KMS-11 (cell line): ENCODE results near the gene RCAN2.

Experiments used
- H2AFZ ChIP-seq: fragments of 200-600 bp; sonication (generic); 2 replicates; pipeline ENCODE4 v1.6.1; 2016; ENCODE audit warnings: antibody characterized with exemption, mixed run types, low read depth
- H3K27ac ChIP-seq: fragments of 200-600 bp; sonication (generic); 2 replicates; pipeline ENCODE4 v1.6.1; 2016; ENCODE audit warnings: mild to moderate bottlenecking, mixed run types
- H3K27me3 ChIP-seq: fragments of 200-600 bp; sonication (generic); 2 replicates; pipeline ENCODE4 v1.6.1; 2017; ENCODE audit warnings: mild to moderate bottlenecking, low read depth, mixed run types, moderate library complexity; ENCODE audit not compliant: insufficient read depth
- H3K36me3 ChIP-seq: fragments of 200-600 bp; sonication (generic); 2 replicates; pipeline ENCODE4 v1.6.1; 2017; ENCODE audit warnings: mild to moderate bottlenecking, mixed run types; ENCODE audit not compliant: insufficient read depth
- H3K4me1 ChIP-seq: fragments of 200-600 bp; sonication (generic); 2 replicates; pipeline ENCODE4 v1.6.1; 2016; ENCODE audit warnings: mild to moderate bottlenecking, low read depth, mixed run types; ENCODE audit not compliant: poor library complexity, severe bottlenecking
- H3K4me2 ChIP-seq: fragments of 200-600 bp; sonication (generic); 2 replicates; pipeline ENCODE4 v1.7.0; 2016; ENCODE audit warnings: mild to moderate bottlenecking, mixed run types
- H3K4me3 ChIP-seq: fragments of 200-600 bp; sonication (generic); IDR thresholded peaks from 2 replicates; pipeline ENCODE4 v1.6.1; 2017; ENCODE audit warnings: low read depth, low read length, mixed read lengths; ENCODE audit not compliant: insufficient read depth
- H3K79me2 ChIP-seq: fragments of 200-600 bp; sonication (generic); 2 replicates; pipeline ENCODE4 v1.6.1; 2016; ENCODE audit warnings: low read depth, mixed run types; ENCODE audit not compliant: insufficient read depth
- H3K9ac ChIP-seq: fragments of 200-600 bp; sonication (generic); 2 replicates; pipeline ENCODE4 v1.6.1; 2016; ENCODE audit warnings: mild to moderate bottlenecking, mixed run types
- H4K20me1 ChIP-seq: fragments of 200-600 bp; sonication (generic); 2 replicates; pipeline ENCODE4 v1.6.1; 2016; ENCODE audit warnings: mild to moderate bottlenecking, mixed run types; ENCODE audit not compliant: insufficient read depth
- TF ChIP-seq, protein P1 (sequence below): fragments of 200-600 bp; sonication (generic); conservative IDR thresholded peaks from 2 replicates; pipeline ENCODE4 v1.6.1; 2017; ENCODE audit warnings: low read depth, mild to moderate bottlenecking, antibody characterized with exemption, low read length, moderate library complexity, mixed read lengths

RCAN2 gene

GRCh38 chr6:46491628-46492547 is 639 bp upstream of the RCAN2 start:
- TF ChIP-seq, protein P1, sequence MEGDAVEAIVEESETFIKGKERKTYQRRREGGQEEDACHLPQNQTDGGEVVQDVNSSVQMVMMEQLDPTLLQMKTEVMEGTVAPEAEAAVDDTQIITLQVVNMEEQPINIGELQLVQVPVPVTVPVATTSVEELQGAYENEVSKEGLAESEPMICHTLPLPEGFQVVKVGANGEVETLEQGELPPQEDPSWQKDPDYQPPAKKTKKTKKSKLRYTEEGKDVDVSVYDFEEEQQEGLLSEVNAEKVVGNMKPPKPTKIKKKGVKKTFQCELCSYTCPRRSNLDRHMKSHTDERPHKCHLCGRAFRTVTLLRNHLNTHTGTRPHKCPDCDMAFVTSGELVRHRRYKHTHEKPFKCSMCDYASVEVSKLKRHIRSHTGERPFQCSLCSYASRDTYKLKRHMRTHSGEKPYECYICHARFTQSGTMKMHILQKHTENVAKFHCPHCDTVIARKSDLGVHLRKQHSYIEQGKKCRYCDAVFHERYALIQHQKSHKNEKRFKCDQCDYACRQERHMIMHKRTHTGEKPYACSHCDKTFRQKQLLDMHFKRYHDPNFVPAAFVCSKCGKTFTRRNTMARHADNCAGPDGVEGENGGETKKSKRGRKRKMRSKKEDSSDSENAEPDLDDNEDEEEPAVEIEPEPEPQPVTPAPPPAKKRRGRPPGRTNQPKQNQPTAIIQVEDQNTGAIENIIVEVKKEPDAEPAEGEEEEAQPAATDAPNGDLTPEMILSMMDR, result peak; percentile 38; the same call in 1 of the 2 replicates
- Histone ChIP-seq H3K4me2 (peak overlapping the region; percentile 31; the same call in 1 of the 2 replicates), H4K20me1 (no peaks in the 10 kb centered on the region), H3K4me1 (peaks cover 9% of the 10 kb centered on the region), H3K36me3 (no peaks in the 10 kb centered on the region), H3K4me3 (no peak overlapping the region), H3K27me3 (no peaks in the 10 kb centered on the region; the same call in 1 of the 2 replicates), H2AFZ (peak overlapping the region; percentile 77), H3K9ac (no peak overlapping the region), H3K79me2 (no peaks in the 10 kb centered on the region), H3K27ac (no peak overlapping the region)

DNA sequence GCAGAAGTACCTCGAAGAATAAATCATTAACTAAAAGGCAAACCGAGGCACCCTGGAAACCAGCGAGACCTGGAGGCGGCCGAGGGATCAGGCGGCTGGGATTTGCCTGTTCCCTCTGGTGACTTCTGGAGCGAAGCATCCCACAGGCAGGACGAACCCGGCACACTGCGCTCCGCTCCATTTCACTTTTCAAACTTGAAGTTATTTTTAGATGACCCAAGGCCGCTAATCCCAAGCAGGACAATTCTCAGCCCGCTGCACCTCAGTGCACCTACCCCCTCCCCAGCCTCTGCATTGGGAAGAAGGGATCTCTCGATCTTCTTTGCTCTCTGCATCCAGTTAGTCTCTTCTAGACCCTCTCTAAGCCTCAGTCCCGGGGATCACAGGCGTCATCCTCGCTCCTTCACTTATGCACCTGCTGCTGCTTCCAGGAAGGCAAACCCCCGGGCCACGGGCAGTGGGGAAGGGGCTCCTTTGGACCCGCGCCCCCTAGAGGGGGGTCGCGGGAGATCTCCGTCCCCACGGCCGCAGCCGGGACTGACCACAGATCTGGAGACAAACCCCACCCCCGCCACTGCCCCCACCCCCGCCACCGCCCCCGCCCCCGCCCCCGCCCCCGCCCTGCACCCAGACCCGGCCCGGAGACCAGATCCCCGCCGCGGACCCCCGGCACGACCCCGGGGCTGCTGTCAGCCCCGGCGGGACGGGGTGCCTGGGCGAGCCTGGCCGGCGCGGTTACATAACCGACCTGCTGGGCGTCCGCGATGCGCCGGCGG is 636 bp downstream of the RCAN2 start:
- Histone ChIP-seq H3K27me3 (no peaks in the 10 kb centered on the region; the same call in 1 of the 2 replicates), H3K27ac (no peak overlapping the region), H3K4me2 (peak overlapping the region; percentile 70), H3K79me2 (no peaks in the 10 kb centered on the region), H2AFZ (peak overlapping the region; percentile 77), H3K36me3 (no peaks in the 10 kb centered on the region), H3K9ac (no peak overlapping the region), H3K4me3 (no peak overlapping the region), H4K20me1 (no peaks in the 10 kb centered on the region), H3K4me1 (peaks cover 9% of the 10 kb centered on the region)
- TF ChIP-seq, protein P1, result no peak

- Histone ChIP-seq H3K9ac (no peak overlapping the region), H3K4me2 (no peak overlapping the region), H3K36me3 (no peaks in the 10 kb centered on the region), H3K27ac (no peak overlapping the region), H3K4me1 (peaks cover 9% of the 10 kb centered on the region), H2AFZ (no peak overlapping the region), H3K4me3 (no peak overlapping the region), H3K79me2 (no peaks in the 10 kb centered on the region), H3K27me3 (no peaks in the 10 kb centered on the region; the same call in 1 of the 2 replicates), H4K20me1 (no peaks in the 10 kb centered on the region)
- TF ChIP-seq, protein P1, result no peak
These were observed 5.1 kb downstream of the RCAN2 start for GRCh38 chr6:46486181-46486580.

DNA sequence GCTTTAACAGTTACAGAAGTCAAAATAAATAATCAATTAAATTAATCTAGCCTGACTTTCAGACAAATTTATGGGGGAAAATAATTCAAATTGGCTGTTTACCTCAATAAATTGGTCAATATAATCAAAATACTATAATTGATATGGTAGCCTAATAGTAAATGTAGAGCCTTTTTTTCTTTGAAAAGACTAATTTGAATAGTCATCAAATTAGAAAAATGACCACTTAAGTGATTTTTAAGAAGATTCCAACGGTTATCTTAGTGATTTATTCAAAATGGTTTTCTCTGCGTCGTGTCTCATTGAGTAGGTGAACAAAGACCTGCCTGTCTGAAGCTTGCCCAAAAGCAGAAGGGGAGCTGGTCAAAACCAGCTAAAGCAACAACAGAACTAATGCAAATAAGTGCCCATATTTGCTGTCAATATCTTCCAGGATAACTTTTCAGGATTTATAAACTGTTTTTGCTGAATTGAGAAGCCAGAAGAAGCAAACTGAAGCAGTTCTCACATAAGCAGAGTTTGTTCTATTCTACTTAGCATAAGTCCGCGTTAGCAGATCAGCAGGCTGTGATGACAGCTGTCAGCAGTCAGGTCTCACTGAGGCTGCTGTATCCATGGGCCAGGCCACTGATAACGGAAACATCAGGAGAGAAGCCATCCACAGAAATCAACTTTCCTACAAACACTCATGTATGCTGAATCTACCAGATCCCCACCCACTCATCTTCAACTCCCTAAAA is 7.0 kb downstream of the RCAN2 start:
- Histone ChIP-seq H3K4me2 (no peak overlapping the region), H4K20me1 (no peaks in the 10 kb centered on the region), H3K27ac (no peak overlapping the region), H2AFZ (no peak overlapping the region), H3K9ac (no peak overlapping the region), H3K4me3 (no peak overlapping the region), H3K4me1 (no peaks in the 10 kb centered on the region), H3K79me2 (no peaks in the 10 kb centered on the region), H3K27me3 (no peaks in the 10 kb centered on the region; the same call in 1 of the 2 replicates), H3K36me3 (no peaks in the 10 kb centered on the region)
- TF ChIP-seq, protein P1, result no peak
